ENCODE results near the gene BCL2. TPM values are rescaled to one million over a fixed set of nuclear protein-coding genes. Genes with fewer than 3 reads are reported as not detected.

Gene BCL2
- total RNA-seq, 1 donor from 2014 or later = 17.9 TPM

GRCh38 chr18:63100630-63101055 is 218.9 kb downstream of the BCL2 start:
- DNase-seq (ENCODE audit: low spot score in 2 of 2) = no peak
- no peak for FAIRE-seq

- DNase-seq (ENCODE audit: low spot score in 2 of 2) (no peak), FAIRE-seq (no peak)
Measured at GRCh38 chr18:63099848-63100629, 219.5 kb downstream of the BCL2 start.

- DNase-seq (ENCODE audit: low spot score in 2 of 2) (no peak), FAIRE-seq (no peak)
Measured at GRCh38 chr18:63099091-63099840, 220.3 kb downstream of the BCL2 start.

GRCh38 chr18:63098018-63098981 is 221.3 kb downstream of the BCL2 start:
- no peak for DNase-seq (ENCODE audit: low spot score in 2 of 2)
- FAIRE-seq = no peak

GRCh38 chr18:63097178-63097577 is 222.4 kb downstream of the BCL2 start:
- FAIRE-seq (no peak), DNase-seq (ENCODE audit: low spot score in 2 of 2) (no peak)

- DNase-seq (ENCODE audit: low spot score in 2 of 2) (no peak), FAIRE-seq (no peak)
Measured at GRCh38 chr18:63096327-63096874, 223.2 kb downstream of the BCL2 start.

- FAIRE-seq = no peak
Measured at GRCh38 chr18:63095768-63096167, 223.8 kb downstream of the BCL2 start.

GRCh38 chr18:63091671-63092364 is 227.8 kb downstream of the BCL2 start:
- FAIRE-seq = no peak
- DNase-seq (ENCODE audit: low spot score in 2 of 2) = no peak

More at GRCh38 chr18:63095768-63096167, 223.8 kb downstream of the BCL2 start:
- no peak for DNase-seq (ENCODE audit: low spot score in 2 of 2)

- FAIRE-seq = no peak
- no peak for DNase-seq (ENCODE audit: low spot score in 2 of 2)
Measured at GRCh38 chr18:63090334-63090733, 229.2 kb downstream of the BCL2 start.

GRCh38 chr18:63089041-63089440 is 230.5 kb downstream of the BCL2 start:
- DNase-seq (ENCODE audit: low spot score in 2 of 2) = no peak

GRCh38 chr18:63088262-63088661 is 231.3 kb downstream of the BCL2 start:
- no peak for FAIRE-seq
- no peak for DNase-seq (ENCODE audit: low spot score in 2 of 2)

More at GRCh38 chr18:63089041-63089440, 230.5 kb downstream of the BCL2 start:
- FAIRE-seq = no peak

GRCh38 chr18:63087421-63088230 is 231.9 kb downstream of the BCL2 start:
- DNase-seq (ENCODE audit: low spot score in 2 of 2) (no peak), FAIRE-seq (no peak)

- no peak for FAIRE-seq
- DNase-seq (ENCODE audit: low spot score in 2 of 2) = no peak
Measured at GRCh38 chr18:63085611-63086010, 234.0 kb downstream of the BCL2 start.

- DNase-seq (ENCODE audit: low spot score in 2 of 2) (no peak), FAIRE-seq (no peak)
Measured at GRCh38 chr18:63084219-63084618, 235.3 kb downstream of the BCL2 start.

- FAIRE-seq = no peak
- no peak for DNase-seq (ENCODE audit: low spot score in 2 of 2)
Measured at GRCh38 chr18:63083555-63083954, 236.0 kb downstream of the BCL2 start.

GRCh38 chr18:63083020-63083531 is 236.5 kb downstream of the BCL2 start:
- no peak for FAIRE-seq
- no peak for DNase-seq (ENCODE audit: low spot score in 2 of 2)

- DNase-seq (ENCODE audit: low spot score in 2 of 2) (no peak), FAIRE-seq (no peak)
Measured at GRCh38 chr18:63082366-63083019, 237.1 kb downstream of the BCL2 start.

GRCh38 chr18:63079114-63079513 is 240.5 kb downstream of the BCL2 start:
- FAIRE-seq = no peak
- DNase-seq (ENCODE audit: low spot score in 2 of 2) = no peak
